ENCODE measurements around the gene SH3GL1.

Gene SH3GL1

GRCh38 chr19:4372165-4373012 is 28.0 kb downstream of the SH3GL1 start:
- TF ChIP-seq CREB5 (CRISPR knock-in tag; IDR thresholded peaks at IDR 0.05; ENCODE audit: low read depth) (no peak), RARB (CRISPR knock-in tag; IDR thresholded peaks at IDR 0.05) (no peak), TCF4 (CRISPR knock-in tag; IDR thresholded peaks at IDR 0.05; ENCODE audit: borderline replicate concordance) (no peak), ZC3H10 (CRISPR knock-in tag; IDR thresholded peaks at IDR 0.05) (no peak)
- TF ChIP-seq, protein P1, sequence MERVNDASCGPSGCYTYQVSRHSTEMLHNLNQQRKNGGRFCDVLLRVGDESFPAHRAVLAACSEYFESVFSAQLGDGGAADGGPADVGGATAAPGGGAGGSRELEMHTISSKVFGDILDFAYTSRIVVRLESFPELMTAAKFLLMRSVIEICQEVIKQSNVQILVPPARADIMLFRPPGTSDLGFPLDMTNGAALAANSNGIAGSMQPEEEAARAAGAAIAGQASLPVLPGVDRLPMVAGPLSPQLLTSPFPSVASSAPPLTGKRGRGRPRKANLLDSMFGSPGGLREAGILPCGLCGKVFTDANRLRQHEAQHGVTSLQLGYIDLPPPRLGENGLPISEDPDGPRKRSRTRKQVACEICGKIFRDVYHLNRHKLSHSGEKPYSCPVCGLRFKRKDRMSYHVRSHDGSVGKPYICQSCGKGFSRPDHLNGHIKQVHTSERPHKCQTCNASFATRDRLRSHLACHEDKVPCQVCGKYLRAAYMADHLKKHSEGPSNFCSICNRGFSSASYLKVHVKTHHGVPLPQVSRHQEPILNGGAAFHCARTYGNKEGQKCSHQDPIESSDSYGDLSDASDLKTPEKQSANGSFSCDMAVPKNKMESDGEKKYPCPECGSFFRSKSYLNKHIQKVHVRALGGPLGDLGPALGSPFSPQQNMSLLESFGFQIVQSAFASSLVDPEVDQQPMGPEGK (CRISPR knock-in tag; IDR thresholded peaks at IDR 0.05; ENCODE audit: borderline replicate concordance), result no peak
- no peak for ATAC-seq

DNA sequence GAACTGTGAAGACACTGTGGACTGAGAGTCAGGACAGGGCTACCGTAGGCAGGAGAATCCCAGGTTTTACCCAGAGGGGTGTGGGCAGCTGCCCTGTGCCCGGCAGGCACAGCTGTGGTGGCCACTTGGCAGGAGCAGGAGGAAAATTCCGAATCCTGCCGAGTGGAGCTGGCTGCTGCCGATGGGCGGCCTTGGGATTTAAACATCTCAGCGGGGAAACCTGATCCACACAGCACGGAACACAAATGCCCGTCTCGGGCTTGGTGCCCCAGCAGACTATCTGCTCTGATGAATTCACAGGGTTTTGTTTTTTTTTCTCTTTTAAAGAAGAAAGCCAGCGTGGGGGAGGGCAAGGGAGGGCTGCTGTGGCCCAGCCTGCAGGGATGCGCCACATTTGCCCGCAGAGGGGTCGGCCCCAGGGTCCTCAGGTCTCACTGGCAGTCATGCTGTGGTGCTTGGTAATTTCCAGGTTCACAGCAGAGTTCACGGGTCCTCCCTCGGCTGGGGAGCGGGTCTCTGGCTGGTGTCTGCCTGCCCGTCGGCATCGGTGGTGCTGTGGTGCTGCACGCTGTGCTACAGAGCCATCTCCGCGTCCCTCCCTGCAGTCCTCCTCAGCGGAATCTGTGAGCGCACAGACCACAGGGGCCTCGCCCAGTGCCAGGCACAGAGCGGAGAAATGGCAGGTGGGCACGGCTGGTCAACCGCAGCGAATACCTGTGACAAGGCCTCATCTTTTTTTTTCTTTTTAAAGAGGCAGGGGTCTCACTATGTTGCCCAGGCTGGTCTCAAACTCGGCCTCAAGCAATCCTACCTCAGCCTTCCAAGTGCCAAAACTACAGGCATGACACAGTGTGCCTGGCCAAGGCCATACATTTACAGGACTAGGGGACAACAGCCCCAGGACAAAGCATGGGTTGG is 28.8 kb downstream of the SH3GL1 start:
- no peak for ATAC-seq
- TF ChIP-seq ZFP30 (CRISPR knock-in tag; IDR thresholded peaks at IDR 0.05), result no peak
- no peak for TF ChIP-seq ZFP3 (CRISPR knock-in tag; IDR thresholded peaks at IDR 0.05)
- no peak for TF ChIP-seq ESRRG (CRISPR knock-in tag; IDR thresholded peaks at IDR 0.05)
- TF ChIP-seq ISL1 (CRISPR knock-in tag; IDR thresholded peaks at IDR 0.05), result no peak
- no peak for TF ChIP-seq CREB5 (CRISPR knock-in tag; IDR thresholded peaks at IDR 0.05; ENCODE audit: low read depth)
- TF ChIP-seq GLIS3 (CRISPR knock-in tag; IDR thresholded peaks at IDR 0.05), result no peak
- TF ChIP-seq, protein P2, sequence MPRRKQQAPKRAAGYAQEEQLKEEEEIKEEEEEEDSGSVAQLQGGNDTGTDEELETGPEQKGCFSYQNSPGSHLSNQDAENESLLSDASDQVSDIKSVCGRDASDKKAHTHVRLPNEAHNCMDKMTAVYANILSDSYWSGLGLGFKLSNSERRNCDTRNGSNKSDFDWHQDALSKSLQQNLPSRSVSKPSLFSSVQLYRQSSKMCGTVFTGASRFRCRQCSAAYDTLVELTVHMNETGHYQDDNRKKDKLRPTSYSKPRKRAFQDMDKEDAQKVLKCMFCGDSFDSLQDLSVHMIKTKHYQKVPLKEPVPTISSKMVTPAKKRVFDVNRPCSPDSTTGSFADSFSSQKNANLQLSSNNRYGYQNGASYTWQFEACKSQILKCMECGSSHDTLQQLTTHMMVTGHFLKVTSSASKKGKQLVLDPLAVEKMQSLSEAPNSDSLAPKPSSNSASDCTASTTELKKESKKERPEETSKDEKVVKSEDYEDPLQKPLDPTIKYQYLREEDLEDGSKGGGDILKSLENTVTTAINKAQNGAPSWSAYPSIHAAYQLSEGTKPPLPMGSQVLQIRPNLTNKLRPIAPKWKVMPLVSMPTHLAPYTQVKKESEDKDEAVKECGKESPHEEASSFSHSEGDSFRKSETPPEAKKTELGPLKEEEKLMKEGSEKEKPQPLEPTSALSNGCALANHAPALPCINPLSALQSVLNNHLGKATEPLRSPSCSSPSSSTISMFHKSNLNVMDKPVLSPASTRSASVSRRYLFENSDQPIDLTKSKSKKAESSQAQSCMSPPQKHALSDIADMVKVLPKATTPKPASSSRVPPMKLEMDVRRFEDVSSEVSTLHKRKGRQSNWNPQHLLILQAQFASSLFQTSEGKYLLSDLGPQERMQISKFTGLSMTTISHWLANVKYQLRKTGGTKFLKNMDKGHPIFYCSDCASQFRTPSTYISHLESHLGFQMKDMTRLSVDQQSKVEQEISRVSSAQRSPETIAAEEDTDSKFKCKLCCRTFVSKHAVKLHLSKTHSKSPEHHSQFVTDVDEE (CRISPR knock-in tag; IDR thresholded peaks at IDR 0.05), result no peak
- no peak for TF ChIP-seq OSR1 (CRISPR knock-in tag; IDR thresholded peaks at IDR 0.05)
- no peak for TF ChIP-seq ZNF565 (CRISPR knock-in tag; conservative IDR thresholded peaks at IDR 0.05; ENCODE audit: low read depth)
- TF ChIP-seq ZNF8 (CRISPR knock-in tag; IDR thresholded peaks at IDR 0.05), result no peak
- no peak for TF ChIP-seq RARB (CRISPR knock-in tag; IDR thresholded peaks at IDR 0.05)
- no peak for TF ChIP-seq POU6F1 (CRISPR knock-in tag; IDR thresholded peaks at IDR 0.05; ENCODE audit: borderline replicate concordance, low read depth)
- TF ChIP-seq TOX (CRISPR knock-in tag; IDR thresholded peaks at IDR 0.05; ENCODE audit: borderline replicate concordance), result no peak

DNA sequence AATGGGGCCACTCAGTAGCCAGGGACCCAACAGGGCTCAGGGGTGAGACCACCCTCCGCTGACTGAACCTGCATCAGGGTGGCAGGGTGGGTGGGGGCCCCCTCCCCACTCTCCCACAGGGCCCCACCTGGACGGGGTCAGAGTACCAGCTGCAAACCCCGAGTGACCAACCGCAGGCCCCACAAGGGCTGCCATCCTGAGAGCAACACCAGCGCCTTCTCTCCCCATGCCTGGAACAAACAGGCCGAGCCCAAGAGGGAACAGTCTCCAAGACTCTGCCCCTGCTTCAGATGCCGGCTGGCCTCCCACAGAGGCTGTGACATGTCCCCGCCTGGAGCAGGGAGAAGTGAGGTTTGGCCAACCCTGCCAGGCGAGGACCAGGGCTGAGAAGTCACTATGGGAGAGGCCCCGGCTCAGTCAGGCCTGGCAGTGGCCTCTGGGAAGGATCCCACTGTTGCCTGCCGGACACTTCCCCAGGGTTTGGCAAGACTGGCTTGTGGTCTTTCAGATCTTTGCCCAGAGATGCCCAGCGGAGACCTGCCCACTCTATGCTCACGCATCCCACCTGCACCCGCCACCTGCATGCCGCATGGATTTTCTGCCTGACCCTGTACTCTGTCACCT is 29.8 kb downstream of the SH3GL1 start:
- no peak for TF ChIP-seq ZC3H10 (CRISPR knock-in tag; IDR thresholded peaks at IDR 0.05)
- TF ChIP-seq, protein P2 (CRISPR knock-in tag; IDR thresholded peaks at IDR 0.05), result no peak
- no peak for TF ChIP-seq TCF4 (CRISPR knock-in tag; IDR thresholded peaks at IDR 0.05; ENCODE audit: borderline replicate concordance)
- TF ChIP-seq OSR1 (CRISPR knock-in tag; IDR thresholded peaks at IDR 0.05), result no peak
- no peak for TF ChIP-seq ZFP3 (CRISPR knock-in tag; IDR thresholded peaks at IDR 0.05)

More for the DNA sequence above, 29.8 kb downstream of the SH3GL1 start:
- ATAC-seq, result no peak

Data from SK-N-SH treated with all-trans-retinoic acid at 6 μM for 48 hours (cell line).